H1 (cell line): ENCODE data around the gene ZNF496. TPM values are rescaled to one million over a fixed set of nuclear protein-coding genes. Genes with fewer than 3 reads are reported as not detected.

Experiments used
- ASH2L ChIP-seq: fragments of 200-600, 300-600 bp; sonication (generic); IDR thresholded peaks from one replicate; pipeline ENCODE4 v1.7.1; 2017; ENCODE audit warnings: low read length
- CBX8 ChIP-seq: fragments of 300-800, 300-1000 bp; sonication (generic); IDR thresholded peaks from 2 replicates; pipeline ENCODE4 v1.7.1; 2016; ENCODE audit warnings: low read depth, low read length, borderline replicate concordance
- CHD7 ChIP-seq: fragments of 300-600 bp; sonication (generic); IDR thresholded peaks from 2 replicates; pipeline ENCODE4 v1.7.1; 2012; ENCODE audit warnings: low read length, moderate library complexity, mild to moderate bottlenecking, inconsistent platforms; ENCODE audit not compliant: insufficient replicate concordance
- GABPA ChIP-seq: IDR thresholded peaks from 2 replicates; pipeline ENCODE4 v1.6.1; 2011; ENCODE audit warnings: mild to moderate bottlenecking, low read length, moderate library complexity, borderline replicate concordance; ENCODE audit not compliant: insufficient read depth
- KDM1A ChIP-seq: fragments of 200-600, 300-600 bp; sonication (generic); IDR thresholded peaks from 2 replicates; pipeline ENCODE4 v1.7.1; 2016; ENCODE audit warnings: mild to moderate bottlenecking, low read length, borderline replicate concordance
- RFX5 ChIP-seq: IDR thresholded peaks from 2 replicates; pipeline ENCODE4 v1.6.1; 2011; ENCODE audit warnings: low read depth, low read length, improper control_type of control experiment, borderline replicate concordance
- TAF1 ChIP-seq: IDR thresholded peaks from 2 replicates; pipeline ENCODE4 v1.6.1; 2011; ENCODE audit warnings: mild to moderate bottlenecking, low read depth, low read length
- polyA plus RNA-seq, 7 experiments: library from polyadenylated mRNA; depleted of rRNA in 3 of 7; stranded (reverse) in 5 of 7; unstranded in 2 of 7; fragments of >200 nt in 5 of 7; fragments of 200-250 nt in 2 of 7; gene quantifications; 1 replicate in 5 of 7; 2 replicates in 1 of 7; 4 replicates in 1 of 7; pipeline versions ENCODE4 v1.2.1 to v1.2.3, GENCODE V29; 2011 to 2013; ENCODE audit warnings: missing spikeins in 2 of 7, mixed read lengths in 2 of 7
- total RNA-seq: library from RNA; stranded (reverse); fragmentation: NEBNext Ultra II Directional; extraction: Animal tissue kit (Norgen Biotek cat#: 25700); gene quantifications from 2 replicates; pipeline ENCODE4 v1.2.1, GENCODE V29; 2021

The ZNF496 gene
- total and polyA plus RNA-seq, 2 of the 8 experiments (the other 6 are each of a cell fraction or from before 2014, with no cell fraction given): 27.9 to 71.4 TPM

- no peak for TF ChIP-seq CHD7
- no peak for TF ChIP-seq ASH2L
- TF ChIP-seq TAF1: no peak
- no peak for TF ChIP-seq RFX5
- no peak for TF ChIP-seq CBX8
- TF ChIP-seq KDM1A: no peak
- TF ChIP-seq GABPA: no peak
Measured at GRCh38 chr1:247277191-247277590, 54.5 kb downstream of the ZNF496 start (continued).
